DND-41 (cell line): Measurements from ENCODE around the gene SPARC.

Experiments used
- ATAC-seq: fragments of 200-7000 bp; cut with Tn5 transposase; 3 replicates; pipeline ENCODE4 v1.9.1; 2021; ENCODE audit warnings: low read depth; ENCODE audit not compliant: insufficient read depth
- DNase-seq: peaks from one replicate; pipeline ENCODE4 v3.0.0-alpha.2; 2020
- H2AFZ ChIP-seq: 2 replicates; pipeline ENCODE4 v1.6.0; 2012; ENCODE audit warnings: low read depth, low read length
- H3K27ac ChIP-seq: 2 replicates; pipeline ENCODE4 v1.5.1; 2012; ENCODE audit warnings: low read length, inconsistent platforms
- H3K27me3 ChIP-seq: fragments of 200-600 bp; sonication (generic); 2 replicates; pipeline ENCODE4 v1.6.0; 2012; ENCODE audit warnings: low read length, mild to moderate bottlenecking, inconsistent platforms; ENCODE audit not compliant: insufficient read depth, poor library complexity
- H3K36me3 ChIP-seq: 2 replicates; pipeline ENCODE4 v1.5.1; 2012; ENCODE audit warnings: low read length, inconsistent platforms; ENCODE audit not compliant: insufficient read depth
- H3K4me1 ChIP-seq: 2 replicates; pipeline ENCODE4 v1.5.1; 2012; ENCODE audit warnings: mild to moderate bottlenecking, low read length; ENCODE audit not compliant: insufficient read depth
- H3K4me2 ChIP-seq: 2 replicates; pipeline ENCODE4 v1.6.0; 2012; ENCODE audit warnings: mild to moderate bottlenecking, moderate library complexity, low read length, inconsistent platforms; ENCODE audit not compliant: insufficient read depth
- H3K4me3 ChIP-seq, 2 experiments: fragments of 200-600 bp in 1 of 2; shearing (Covaris generic) in 1 of 2; 2 replicates each; pipeline ENCODE4 v1.5.1; 2012 to 2016; ENCODE audit warnings: inconsistent platforms in 2 of 2, low read length in 2 of 2, mild to moderate bottlenecking in 2 of 2, low read depth in 1 of 2, moderate library complexity in 1 of 2
- H3K79me2 ChIP-seq: 2 replicates; pipeline ENCODE4 v1.6.0; 2012; ENCODE audit warnings: low read length, inconsistent platforms; ENCODE audit not compliant: insufficient read depth
- H3K9ac ChIP-seq: 2 replicates; pipeline ENCODE4 v1.6.0; 2012; ENCODE audit warnings: low read depth, mild to moderate bottlenecking, inconsistent platforms, low read length, moderate library complexity
- H3K9me3 ChIP-seq: 2 replicates; pipeline ENCODE4 v1.5.1; 2012; ENCODE audit warnings: low read length, moderate library complexity, mild to moderate bottlenecking, inconsistent platforms; ENCODE audit not compliant: insufficient read depth, severe bottlenecking
- H4K20me1 ChIP-seq: 2 replicates; pipeline ENCODE4 v1.6.0; 2012; ENCODE audit warnings: low read length; ENCODE audit not compliant: insufficient read depth
- EZH2 ChIP-seq: IDR thresholded peaks from 3 replicates; pipeline ENCODE4 v1.6.1; 2012; ENCODE audit warnings: borderline replicate concordance, low read depth, mild to moderate bottlenecking, moderate library complexity, low read length, inconsistent platforms; ENCODE audit not compliant: severe bottlenecking
- TF ChIP-seq, protein P1 (sequence below): IDR thresholded peaks from 2 replicates; pipeline ENCODE4 v1.5.1; 2012; ENCODE audit warnings: borderline replicate concordance, low read length, moderate library complexity, mild to moderate bottlenecking; ENCODE audit not compliant: poor library complexity, severe bottlenecking; ENCODE audit errors: extremely low read depth

Gene SPARC

GRCh38 chr5:151671950-151672349 lies 14.8 kb downstream of the SPARC start:
- no peaks in the 10 kb centered on the region for H3K79me2 ChIP-seq

GRCh38 chr5:151670953-151671636 lies 15.6 kb downstream of the SPARC start:
- H3K4me3 ChIP-seq: no peak overlapping the region
- TF ChIP-seq, protein P1, sequence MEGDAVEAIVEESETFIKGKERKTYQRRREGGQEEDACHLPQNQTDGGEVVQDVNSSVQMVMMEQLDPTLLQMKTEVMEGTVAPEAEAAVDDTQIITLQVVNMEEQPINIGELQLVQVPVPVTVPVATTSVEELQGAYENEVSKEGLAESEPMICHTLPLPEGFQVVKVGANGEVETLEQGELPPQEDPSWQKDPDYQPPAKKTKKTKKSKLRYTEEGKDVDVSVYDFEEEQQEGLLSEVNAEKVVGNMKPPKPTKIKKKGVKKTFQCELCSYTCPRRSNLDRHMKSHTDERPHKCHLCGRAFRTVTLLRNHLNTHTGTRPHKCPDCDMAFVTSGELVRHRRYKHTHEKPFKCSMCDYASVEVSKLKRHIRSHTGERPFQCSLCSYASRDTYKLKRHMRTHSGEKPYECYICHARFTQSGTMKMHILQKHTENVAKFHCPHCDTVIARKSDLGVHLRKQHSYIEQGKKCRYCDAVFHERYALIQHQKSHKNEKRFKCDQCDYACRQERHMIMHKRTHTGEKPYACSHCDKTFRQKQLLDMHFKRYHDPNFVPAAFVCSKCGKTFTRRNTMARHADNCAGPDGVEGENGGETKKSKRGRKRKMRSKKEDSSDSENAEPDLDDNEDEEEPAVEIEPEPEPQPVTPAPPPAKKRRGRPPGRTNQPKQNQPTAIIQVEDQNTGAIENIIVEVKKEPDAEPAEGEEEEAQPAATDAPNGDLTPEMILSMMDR: no peak
- H3K36me3 ChIP-seq: no peaks in the 10 kb centered on the region
- no peaks in the 10 kb centered on the region for H3K4me1 ChIP-seq
- no peaks in the 10 kb centered on the region for H3K9me3 ChIP-seq
- H3K9ac ChIP-seq: no peak overlapping the region
- no peak overlapping the region for H3K4me2 ChIP-seq
- H3K27me3 ChIP-seq: no peaks in the 10 kb centered on the region
- H3K79me2 ChIP-seq: no peaks in the 10 kb centered on the region
- ATAC-seq (no peak), DNase-seq (no peak)
- no peaks in the 10 kb centered on the region for H4K20me1 ChIP-seq
- no peak overlapping the region for H3K27ac ChIP-seq
- H2AFZ ChIP-seq: no peak overlapping the region

More at GRCh38 chr5:151671950-151672349, 14.8 kb downstream of the SPARC start:
- Histone ChIP-seq H3K9ac (no peak overlapping the region), H3K27me3 (no peaks in the 10 kb centered on the region), H2AFZ (no peak overlapping the region), H3K4me3 (no peak overlapping the region), H3K9me3 (no peaks in the 10 kb centered on the region), H3K36me3 (no peaks in the 10 kb centered on the region), H3K27ac (no peak overlapping the region), H3K4me2 (no peak overlapping the region), H4K20me1 (no peaks in the 10 kb centered on the region), H3K4me1 (no peaks in the 10 kb centered on the region)
- TF ChIP-seq EZH2: no peak
- TF ChIP-seq, protein P1: no peak
- ATAC-seq: no peak
- DNase-seq: no peak

DNA sequence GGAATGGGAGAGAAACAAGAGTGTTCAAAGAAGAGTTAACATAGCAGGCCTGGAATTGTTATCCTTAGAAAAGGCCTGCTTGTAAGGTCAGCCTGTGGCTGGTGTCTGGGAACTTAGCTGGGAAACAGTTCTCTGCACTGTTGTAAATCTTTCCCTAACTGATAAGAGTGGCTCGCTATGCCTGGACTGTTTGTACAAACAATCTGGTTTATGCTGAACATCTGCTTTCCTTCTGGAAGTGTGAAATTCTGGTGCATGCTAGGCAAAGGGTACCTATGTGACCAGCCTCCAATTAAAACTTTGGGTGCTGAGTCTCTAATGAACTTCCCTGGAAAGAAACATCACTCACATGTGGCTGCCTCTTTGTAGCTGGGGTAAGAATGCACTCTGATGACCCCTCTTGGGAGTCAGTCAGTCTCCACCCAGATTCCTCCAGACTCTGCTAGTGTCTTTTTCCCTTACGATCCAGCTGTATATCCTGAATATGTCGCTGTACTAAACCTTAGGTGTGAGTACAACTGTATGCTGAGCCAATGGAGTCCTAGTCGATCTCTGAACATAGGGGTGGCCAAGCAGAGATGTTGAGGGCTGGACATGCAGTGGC lies 16.5 kb downstream of the SPARC start:
- Histone ChIP-seq H3K4me1 (no peaks in the 10 kb centered on the region), H2AFZ (no peak overlapping the region), H3K27ac (no peak overlapping the region), H3K4me2 (no peak overlapping the region), H3K9ac (no peak overlapping the region), H3K36me3 (no peaks in the 10 kb centered on the region), H3K9me3 (no peaks in the 10 kb centered on the region), H3K79me2 (no peaks in the 10 kb centered on the region), H3K4me3 (no peak overlapping the region), H3K27me3 (no peaks in the 10 kb centered on the region), H4K20me1 (no peaks in the 10 kb centered on the region)
- ATAC-seq (no peak), DNase-seq (no peak)
- TF ChIP-seq EZH2: no peak

- Histone ChIP-seq H3K9me3 (no peaks in the 10 kb centered on the region), H3K4me1 (no peaks in the 10 kb centered on the region), H3K27ac (no peak overlapping the region), H4K20me1 (no peaks in the 10 kb centered on the region), H3K79me2 (no peaks in the 10 kb centered on the region), H3K9ac (no peak overlapping the region), H2AFZ (no peak overlapping the region), H3K4me3 (no peak overlapping the region), H3K36me3 (no peaks in the 10 kb centered on the region), H3K27me3 (peaks cover 5% of the 10 kb centered on the region), H3K4me2 (no peak overlapping the region)
- no peak for ATAC-seq
- TF ChIP-seq, protein P1: no peak
- no peak for TF ChIP-seq EZH2
- no peak for DNase-seq
These were observed 19.6 kb downstream of the SPARC start for GRCh38 chr5:151667083-151667482.
